Dedifferentiated amniotic fluid mesenchymal stem cell (primary cell): ENCODE results near the gene ADSS1.
"Not testable (repeated sequence)": the region's sequence is repeated elsewhere in the genome, so short reads cannot be mapped to it uniquely, and the experiment has no call there.

Experiments
- DNase-seq: peaks from one replicate; pipeline ENCODE4 v3.0.0-alpha.2; 2016; ENCODE audit errors: extremely low spot score

ADSS1 gene

DNA sequence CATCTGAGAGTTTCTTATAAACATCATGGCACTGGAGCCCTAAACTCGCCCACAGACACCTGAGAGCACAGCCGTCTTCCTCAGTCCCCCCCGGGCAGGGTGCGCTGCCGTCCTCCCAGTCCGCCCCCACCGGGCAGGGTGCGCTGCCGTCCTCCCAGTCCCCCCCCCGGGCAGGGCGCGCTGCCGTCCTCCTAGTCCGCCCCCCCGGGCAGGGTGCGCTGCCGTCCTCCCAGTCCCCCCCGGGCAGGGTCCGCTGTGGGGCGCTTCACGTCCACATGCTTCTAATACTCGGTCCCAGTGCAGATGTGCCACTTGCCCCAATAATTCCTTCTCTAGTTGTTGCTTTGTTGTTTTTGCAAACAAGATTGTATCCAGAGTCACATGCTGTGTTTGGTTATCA, 6.9 kb upstream of the ADSS1 start:
- DNase-seq: no peak

DNA sequence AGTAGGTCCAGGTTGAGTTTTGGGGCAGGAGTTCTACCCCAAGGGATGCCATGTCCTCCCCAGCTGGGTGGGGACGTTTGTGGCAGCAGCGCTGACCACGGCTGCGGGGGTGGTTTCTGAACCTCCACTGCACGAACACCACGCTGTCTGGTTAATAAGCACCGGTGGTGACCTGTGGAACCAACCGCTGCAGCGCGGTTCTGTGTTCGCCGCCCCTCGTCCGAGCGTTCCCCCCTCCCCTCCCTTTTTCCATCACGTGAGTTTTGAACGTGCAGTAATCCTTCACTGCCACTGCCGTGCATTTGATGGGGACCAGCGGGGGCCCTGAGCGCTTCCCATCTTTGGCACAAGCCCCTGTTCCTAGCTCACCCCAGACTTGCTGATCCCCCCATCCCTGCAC, 6.4 kb upstream of the ADSS1 start:
- no peak for DNase-seq

DNA sequence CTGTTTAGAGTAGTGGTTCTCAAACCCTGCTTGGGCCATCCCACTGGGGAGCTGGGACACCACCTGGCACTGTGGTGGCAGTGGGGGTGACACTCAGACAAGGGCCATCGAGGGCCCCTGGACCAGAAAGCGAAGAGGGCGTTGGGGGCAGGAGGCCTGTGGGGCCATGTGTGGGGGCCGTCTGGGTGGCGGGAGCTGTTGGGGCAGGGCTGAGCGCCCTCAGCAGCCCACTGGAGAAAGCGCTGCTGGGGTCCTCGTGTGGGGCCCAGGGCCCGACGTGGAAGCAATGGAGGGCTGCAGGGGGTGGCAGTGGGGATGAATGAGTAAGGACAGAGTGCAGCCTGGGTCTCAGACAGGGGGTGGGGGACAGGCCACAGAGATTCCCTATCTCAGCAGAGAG, 5.9 kb upstream of the ADSS1 start:
- DNase-seq: no peak

DNA sequence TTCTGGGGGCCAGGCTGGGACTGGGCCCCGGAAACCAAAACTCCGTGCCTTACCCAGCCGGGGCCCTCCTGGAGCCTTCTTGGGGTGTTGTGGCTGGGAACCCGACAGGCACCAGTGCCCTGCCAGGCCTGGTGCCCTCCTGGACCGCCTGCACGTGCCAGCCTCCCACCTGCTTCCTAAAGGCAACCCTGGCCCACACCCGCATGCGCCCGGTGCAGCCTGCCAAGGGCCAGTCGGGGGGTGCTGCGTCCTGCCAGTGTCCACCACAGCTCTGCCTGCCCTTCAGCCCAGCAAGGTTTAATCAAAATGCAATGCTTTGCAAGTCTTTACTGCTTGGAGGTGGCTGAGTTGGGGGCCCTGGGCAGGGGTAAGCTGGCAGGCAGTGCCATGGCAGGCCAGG, 5.2 kb upstream of the ADSS1 start:
- DNase-seq: no peak

DNA sequence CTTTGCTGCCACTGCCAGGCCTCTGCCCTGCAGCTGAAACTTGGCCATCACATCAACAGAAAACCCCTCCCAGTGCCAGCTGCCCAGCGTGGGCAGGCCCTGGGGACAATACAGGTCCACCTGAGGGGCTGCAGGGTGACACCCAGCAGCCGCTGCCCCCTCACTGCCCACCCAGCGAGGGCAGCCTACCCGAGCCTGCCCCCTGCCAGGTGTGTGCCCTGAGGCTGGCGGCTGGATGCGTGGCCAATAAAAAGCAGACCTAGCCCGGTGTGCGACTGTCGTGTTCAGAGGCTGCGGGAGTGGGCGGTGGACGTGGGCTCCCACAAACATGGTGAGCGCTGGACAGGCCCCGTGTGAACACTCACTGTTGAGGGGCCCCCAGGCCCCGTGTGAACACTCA, 4.7 kb upstream of the ADSS1 start:
- no peak for DNase-seq

DNA sequence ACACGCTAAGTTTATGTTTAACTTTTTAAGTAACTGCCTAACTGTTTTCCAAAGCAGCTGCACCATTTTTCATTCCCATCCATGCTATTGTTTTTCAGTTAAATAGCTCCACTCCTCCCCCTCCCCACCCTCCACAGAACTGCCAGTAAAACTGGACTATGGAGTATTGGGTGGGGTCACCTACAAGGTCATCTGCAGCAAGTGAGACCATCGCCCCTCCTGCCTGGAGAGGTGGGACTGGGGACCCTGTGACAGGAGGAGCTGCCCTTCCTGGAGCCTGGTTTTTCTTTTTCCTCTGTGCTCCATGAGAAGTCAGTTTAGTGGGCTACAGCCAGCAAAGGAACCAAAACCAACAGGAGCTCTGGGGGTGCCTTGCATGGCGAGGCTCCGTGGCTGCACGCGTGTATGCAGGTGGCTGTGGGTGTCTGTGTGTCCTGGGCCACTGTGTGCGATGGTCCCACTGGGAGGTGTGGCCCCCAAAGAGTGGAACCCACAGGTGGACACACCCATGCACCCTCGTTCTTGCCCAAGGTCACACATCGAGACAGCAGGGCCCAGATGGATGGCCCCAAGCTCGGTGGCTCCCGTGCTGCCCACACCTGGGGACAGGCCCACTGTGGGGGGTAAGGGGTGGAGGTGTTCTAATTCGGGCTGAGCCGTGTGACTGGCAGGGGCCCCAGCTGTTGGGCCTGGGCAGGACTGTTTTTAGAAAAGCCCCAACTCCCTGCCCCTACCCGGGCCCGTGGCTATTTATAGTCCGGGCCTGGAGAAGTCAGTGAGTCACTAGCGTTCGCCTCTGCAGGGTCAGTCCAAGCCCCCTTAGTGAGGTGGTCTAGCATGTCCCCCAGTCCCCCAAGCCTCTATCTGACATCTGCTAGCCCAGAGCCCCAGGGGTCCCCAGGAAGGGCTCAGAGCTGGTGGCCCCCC, 2.3 kb upstream of the ADSS1 start:
- no peak for DNase-seq

DNA sequence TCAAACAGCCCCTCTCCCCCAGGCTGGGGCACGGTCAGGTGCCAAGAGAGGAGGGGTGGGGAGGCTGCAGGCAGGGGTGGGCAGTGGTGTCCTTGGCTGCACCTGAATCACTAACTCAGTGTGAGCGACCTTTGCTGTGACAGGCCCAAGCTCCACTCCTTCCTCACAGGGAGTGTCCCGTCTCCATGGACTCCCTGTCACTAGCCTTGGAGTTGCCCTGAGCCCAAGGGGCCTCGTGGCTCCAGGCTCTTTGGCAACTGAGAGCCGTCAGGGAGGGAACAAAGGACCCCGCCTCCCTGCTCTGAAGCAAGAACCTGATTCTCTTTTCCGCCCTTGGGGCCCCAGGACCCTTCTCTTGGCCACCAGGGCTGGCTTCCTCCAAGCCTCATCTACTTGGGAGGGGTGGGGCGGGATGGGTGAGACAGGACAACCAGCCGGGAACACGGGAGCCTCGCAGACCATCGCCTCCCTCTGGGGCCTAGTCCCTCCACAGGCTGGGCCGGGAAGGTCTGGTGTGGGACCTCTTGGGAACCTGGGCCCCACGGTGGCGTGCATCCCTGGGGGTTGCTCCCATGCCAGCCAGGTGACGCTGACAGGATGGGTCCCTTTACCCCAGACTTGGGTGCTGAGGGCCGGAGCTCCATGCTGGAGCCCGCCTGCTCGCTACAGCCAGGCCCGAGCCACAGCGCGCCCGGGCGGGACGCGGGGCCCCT, 935 bp upstream of the ADSS1 start:
- no peak for DNase-seq

DNA sequence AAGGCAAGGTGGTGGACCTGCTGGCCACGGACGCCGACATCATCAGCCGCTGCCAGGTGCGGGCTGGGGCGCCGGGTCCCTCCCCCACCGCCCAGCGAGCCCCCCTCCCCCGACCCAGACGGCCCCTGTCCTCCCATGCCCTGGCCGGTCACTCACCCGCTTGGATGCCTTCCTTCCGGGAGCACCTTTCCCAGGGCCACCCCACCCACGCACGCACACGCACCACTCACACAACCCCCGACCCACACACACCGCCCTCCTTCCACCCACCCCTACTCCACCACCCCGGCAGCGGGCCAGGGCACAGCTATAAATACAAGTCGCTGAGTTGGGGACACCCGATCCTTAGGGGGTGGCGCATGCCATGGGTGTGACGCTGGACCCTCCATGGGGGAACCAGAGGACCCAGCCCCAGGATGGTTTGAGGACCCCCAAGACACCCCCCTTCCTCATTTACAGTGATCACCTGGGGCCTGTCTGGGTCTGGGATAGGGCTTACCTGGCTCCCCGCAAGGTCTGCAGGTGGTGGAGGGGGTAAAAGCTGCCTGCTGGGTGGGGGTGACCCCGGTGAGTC, 465 bp downstream of the ADSS1 start:
- DNase-seq: no peak

DNA sequence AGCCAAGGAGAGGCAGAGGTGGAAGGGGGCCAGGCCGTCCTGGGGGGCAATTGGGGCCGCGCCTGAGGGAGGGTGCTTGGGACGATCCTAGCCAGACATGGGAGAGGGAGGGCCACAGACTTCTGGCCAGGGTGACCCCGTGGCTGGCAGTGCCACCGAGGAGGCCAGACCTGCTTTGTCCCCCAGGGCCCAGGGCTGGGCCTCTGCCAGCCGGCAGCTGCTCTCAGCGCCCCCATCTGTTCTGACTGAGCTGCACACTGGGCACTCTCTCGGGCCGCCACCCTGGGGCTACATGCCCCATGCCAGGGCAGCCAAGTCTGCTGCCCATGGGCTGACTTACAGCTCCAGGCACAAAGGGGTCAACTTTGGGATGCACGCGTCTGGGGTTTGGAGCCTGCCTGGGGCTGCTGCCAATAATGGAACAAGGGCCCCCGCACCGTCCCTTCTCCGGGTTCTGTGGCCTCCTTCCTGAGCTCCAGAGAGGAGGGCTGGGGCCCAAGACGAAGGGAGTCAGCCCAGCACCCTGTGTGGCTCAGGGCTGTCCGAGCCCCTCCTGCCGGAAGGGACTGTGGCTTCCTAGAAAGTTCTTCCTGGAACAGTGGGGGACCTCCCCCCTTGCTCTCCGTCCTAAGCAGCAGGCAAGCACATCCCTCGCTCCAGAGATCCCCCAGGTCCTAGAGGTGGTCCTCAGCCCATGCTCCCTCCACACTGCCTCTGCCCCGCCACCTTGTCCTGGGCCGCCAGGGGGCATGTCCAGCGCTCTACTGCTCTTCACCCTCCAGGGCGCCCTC, 1.1 kb downstream of the ADSS1 start:
- no peak for DNase-seq

DNA sequence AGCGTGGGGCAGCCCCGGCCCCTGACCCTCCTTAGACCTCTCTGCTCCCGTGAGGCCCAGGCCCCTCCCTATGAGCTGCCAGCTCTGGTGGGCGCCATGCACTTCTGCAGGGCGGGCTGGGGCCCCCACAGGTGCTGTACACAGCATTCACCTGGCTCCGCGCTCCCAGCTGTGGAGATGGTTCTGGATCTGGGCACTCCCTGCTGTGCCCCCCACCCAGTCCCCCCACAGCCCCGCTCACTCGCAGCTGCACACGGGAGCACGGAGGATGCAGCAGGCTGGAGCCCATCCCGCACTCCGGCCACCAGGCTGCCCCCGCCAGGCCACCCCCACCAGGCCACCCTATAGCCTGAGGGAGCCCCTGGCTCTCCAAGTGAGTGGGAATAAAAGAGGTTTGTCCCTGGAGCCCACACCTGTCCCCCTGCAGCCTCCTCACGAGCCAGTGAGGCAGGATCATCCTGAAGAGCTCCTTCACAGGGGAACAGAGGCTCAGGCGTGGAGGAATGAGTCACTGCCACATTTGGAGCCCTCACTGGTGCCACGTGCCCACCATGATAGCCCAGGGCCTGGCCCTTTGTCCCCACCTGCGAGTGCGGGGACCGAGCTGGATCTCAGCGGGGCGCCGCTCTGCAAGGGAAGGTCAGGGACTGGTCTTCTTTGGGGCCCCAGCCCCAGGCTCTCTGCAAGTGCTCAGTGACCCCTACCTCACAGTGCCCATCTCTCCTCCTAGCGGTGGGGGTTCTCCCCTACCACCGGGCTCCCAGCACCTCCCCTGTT, 1.9 kb downstream of the ADSS1 start:
- DNase-seq: no peak

DNA sequence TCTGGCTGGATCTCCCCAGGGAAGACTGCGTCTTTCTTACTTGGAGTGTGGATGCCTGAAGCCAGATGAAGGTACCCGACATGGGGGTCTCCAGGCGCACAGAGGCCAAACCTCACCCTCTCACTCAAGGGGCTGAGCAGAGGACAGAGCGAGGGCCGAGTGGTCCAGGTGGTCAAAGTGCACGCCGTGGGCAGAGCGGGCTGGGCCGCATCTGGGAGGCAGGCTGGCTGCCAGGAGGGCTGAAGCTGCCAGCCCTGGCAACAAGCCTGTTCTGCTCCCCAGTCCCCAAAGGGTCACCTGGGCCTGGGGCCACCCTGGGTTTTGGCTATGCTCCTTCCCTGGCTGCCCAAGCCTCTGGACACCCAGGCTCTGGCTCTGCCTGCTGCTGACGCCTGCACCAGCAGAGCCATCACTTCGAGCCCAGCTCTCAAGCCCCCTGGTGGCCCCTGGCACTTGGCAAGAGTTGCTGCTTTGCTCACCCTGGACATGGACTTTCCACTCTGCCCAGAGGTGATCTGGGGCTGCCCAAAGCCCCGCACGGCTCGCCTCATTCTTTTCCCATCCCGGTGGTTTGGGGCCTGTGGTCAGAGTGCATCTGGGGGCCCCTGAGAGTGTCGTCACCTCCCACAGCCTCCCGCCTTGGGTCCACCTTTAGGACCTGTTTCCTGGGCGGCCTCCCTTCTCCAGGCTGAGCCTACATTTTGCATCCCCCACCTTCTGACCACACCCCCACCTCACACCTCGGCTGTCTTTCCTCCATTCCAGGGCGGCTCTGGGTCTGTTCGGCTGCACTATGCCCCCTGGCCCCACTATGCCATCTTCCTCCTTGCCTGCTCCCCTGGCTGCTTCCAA, 2.8 kb downstream of the ADSS1 start:
- DNase-seq: no peak

DNA sequence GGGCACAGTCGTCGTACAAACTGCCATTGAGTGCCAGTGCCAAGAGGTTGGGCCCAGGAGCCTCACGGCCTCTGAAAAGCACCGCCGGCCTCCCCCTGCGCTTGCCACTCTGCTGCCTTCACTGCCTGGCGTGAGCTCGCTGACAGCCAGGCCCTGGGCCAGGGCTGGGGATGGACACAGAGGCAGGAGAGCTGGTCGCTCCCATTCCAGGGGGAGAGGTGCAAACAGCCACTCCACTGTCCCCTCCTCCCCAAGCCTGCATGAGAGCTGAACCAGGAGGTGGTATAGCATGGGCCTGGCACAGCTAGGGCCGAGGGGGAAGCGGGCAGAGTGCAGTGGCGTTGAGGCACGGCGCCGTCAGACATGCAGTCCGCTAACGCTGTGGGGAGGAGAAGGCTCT, 4.6 kb downstream of the ADSS1 start:
- DNase-seq: no peak

DNA sequence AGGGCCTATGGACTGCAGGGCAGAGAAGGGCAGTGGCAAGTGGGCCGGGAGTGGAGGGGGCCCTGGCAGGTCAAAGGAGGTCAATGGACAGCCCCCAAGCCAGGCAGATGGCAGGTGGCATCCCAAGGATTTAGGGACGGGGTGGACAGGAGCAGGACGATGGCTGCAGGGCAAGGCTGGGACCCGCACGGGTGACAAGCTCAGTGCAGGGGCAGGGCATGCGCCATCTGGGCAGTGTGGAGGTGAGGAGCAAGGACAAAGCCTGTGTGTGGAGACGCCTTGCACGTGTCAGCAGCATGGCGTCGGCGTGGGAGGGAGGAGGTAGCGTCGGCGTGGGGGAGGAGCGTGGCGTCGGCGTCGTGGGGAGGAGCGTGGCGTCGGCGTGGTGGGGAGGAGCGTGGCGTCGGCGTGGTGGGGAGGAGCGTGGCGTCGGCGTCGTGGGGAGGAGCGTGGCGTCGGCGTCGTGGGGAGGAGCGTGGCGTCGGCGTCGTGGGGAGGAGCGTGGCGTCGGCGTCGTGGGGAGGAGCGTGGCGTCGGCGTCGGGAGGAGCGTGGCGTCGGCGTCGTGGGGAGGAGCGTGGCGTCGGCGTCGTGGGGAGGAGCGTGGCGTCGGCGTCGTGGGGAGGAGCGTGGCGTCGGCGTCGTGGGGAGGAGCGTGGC, 5.3 kb downstream of the ADSS1 start:
- DNase-seq: not testable (repeated sequence)

DNA sequence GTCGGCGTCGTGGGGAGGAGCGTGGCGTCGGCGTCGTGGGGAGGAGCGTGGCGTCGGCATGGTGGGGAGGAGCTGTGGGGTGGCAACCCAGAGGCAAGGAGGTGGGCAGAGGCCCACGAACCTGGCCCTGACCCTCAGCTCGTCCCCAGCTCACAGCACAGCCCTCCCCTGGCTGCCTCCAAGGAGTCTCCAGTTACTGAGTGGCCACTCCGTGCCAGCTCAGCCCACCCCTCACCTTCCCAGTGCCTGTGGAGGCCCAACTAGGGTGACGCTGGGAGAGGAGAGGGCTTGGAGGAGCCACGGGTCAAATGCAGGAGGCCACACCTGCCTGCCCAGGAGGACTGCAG, 5.8 kb downstream of the ADSS1 start:
- DNase-seq: no peak

DNA sequence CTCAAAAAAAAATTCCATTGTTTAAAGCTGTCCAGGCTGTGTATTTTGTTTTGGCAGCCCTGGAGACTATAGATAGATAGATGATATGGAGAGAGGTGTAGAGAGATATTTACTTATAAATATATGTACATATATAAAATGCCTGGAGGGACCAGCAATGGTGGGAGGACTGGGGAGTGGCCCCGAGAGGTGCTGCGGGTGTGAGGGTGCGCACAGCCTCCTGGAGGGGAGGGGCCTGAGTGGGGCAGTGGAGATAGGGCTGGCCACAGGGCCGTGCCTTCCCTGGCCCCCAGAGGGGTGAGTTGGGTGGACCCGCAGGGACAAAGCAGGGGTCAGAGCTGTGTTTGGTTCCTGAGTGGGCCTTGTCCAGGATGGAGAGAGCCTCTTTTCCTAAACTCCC, 6.5 kb downstream of the ADSS1 start:
- DNase-seq: no peak

DNA sequence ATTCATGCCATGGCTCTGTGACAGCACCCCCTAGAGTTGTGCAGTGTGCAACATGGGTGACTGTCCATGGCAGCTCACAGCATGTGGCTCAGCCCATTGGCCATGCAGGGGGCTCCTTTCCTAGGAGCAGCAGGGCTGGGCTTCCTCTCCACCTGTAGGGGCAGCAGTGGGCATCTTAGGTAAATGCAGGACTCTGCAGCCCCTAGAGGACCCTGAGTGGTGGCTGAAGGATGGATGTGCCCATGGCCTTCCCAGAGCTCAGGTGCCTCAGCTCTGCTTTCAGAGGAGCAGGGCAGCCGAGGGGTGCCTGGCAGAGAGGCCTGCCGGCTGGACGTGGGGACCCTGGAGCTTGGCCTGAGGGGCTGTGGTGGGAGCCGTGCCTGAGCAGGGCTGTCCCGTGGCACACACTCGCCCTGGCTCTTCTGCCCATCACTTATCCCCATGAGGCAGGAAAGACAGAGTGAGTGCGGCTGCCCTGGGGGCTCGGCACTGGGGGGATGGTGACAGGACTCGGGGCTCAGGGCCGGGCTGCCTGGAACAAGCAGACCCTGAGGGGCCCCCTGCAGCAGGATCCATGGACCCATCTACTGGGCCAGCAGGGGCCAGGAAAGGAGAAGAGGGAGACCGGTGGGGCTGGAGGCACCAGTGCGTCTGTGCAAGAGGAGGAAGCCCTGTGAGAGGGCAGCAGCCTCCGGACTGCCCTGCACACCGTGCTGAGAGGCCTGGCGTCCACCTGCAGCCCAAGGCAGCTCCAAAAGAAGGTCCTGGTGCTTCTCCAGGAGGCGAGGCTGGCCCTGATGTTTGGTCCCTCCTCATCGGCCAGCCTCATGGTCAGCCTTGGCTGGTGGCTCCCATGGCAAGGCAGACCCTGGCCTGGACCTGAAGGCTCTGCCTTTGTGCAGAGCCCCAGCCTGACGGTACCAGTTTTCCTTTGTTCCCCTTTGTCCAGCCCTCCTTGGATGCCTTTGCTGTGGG, 7.6 kb downstream of the ADSS1 start:
- DNase-seq: no peak

DNA sequence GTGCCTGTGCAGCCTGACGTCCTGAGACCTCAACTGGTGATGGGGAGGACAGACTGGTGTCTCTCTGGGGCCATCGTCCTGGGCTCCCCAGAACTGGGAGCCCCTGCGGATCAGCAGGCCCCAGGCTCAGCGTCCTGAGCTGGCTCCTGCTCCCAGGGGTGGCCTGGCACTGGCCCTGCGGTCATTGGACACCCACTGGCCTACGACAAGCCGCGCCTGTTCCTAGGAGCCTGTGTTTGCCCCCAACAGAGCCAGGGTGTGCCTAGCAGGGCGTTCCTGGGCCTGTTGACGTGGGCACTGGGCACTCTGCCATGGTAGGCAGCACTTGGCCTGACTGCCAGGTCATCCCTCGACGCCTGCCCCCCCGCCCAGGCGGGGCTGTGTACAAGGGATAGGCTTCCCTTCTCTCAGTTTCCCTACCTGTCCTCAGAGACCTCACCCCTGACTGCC, 8.4 kb downstream of the ADSS1 start:
- DNase-seq: no peak

DNA sequence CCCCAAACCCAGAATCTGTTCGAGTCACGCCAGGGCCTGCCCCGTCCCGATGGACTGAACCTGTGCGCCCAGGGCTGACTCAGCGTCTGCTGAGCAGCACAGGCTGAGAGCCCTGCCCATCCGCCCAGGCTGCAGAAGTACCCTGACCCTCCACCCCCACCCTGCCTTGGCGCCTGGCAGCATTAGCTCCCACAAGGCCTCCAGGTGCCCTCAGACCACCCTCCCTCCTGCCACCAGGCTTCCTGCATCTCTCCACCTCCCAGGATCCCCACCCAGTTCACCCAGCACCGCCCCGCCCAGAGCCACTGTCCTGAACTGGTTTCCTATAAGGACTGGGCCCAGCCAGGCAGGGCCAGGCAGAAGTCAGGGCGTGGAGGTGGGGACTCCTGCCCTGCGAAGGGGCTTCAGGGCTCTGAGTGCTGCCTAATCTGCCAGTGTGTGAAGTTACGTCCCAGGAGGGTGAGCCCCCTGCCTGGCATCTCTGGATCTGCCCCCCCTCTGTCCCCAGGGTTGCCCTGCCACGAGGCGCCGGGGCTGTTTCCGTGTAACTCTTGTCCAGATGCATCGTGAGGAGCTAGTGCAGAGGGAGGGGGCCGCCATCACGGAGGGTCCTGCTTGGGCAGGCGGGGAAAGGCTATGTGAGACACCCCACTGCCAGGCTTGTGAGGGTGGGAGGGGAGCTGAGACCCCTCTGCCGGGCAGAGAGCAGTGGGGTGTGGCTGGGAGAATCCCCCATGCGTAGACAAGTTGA, 9.1 kb downstream of the ADSS1 start:
- DNase-seq: no peak
